GM12875 (cell line): ENCODE results near the gene SCNN1A.

Experiments used
- H3K4me3 ChIP-seq: one replicate; pipeline ENCODE4 v1.5.1; 2011; ENCODE audit warnings: low read depth, low read length, control low read depth
- TF ChIP-seq, protein P1 (sequence below): IDR thresholded peaks from 2 replicates; pipeline ENCODE4 v1.5.1; 2011; ENCODE audit warnings: low read depth, mild to moderate bottlenecking, control low read depth, inconsistent platforms, low read length, moderate library complexity, borderline replicate concordance; ENCODE audit not compliant: insufficient read depth

SCNN1A gene

DNA sequence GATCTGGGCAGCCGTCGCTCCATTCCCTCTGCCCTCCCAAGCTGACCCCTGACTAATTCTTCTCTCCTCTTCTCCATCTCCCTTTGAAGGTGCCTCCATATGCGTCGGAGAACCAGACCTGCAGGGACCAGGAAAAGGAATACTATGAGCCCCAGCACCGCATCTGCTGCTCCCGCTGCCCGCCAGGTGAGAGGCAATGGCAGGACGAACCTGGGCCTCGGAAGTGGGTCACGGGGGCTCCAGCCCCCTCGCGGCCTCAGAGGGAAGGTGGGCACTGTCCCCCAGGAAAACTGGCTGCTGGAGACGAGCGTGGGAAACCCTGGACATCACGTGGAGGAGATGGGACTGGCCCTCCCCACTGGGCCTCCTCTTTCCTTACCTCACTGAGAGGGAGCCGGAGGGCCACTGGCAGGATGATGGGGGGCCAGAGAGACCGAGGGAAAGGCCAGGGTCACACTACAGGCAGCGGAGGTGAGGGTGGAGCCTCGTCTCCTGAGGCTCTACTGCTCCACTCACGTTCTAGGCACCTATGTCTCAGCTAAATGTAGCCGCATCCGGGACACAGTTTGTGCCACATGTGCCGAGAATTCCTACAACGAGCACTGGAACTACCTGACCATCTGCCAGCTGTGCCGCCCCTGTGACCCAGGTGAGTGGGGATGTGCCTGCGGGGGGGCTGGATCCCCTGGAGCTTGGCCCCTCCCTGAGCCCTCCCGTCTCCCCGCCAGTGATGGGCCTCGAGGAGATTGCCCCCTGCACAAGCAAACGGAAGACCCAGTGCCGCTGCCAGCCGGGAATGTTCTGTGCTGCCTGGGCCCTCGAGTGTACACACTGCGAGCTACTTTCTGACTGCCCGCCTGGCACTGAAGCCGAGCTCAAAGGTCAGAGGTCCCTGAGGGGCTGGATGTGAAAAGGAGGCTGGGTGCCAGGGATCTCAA lies 9.4 kb upstream of the SCNN1A start:
- TF ChIP-seq, protein P1, sequence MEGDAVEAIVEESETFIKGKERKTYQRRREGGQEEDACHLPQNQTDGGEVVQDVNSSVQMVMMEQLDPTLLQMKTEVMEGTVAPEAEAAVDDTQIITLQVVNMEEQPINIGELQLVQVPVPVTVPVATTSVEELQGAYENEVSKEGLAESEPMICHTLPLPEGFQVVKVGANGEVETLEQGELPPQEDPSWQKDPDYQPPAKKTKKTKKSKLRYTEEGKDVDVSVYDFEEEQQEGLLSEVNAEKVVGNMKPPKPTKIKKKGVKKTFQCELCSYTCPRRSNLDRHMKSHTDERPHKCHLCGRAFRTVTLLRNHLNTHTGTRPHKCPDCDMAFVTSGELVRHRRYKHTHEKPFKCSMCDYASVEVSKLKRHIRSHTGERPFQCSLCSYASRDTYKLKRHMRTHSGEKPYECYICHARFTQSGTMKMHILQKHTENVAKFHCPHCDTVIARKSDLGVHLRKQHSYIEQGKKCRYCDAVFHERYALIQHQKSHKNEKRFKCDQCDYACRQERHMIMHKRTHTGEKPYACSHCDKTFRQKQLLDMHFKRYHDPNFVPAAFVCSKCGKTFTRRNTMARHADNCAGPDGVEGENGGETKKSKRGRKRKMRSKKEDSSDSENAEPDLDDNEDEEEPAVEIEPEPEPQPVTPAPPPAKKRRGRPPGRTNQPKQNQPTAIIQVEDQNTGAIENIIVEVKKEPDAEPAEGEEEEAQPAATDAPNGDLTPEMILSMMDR, result no peak
- H3K4me3 ChIP-seq, result no peak overlapping the region

DNA sequence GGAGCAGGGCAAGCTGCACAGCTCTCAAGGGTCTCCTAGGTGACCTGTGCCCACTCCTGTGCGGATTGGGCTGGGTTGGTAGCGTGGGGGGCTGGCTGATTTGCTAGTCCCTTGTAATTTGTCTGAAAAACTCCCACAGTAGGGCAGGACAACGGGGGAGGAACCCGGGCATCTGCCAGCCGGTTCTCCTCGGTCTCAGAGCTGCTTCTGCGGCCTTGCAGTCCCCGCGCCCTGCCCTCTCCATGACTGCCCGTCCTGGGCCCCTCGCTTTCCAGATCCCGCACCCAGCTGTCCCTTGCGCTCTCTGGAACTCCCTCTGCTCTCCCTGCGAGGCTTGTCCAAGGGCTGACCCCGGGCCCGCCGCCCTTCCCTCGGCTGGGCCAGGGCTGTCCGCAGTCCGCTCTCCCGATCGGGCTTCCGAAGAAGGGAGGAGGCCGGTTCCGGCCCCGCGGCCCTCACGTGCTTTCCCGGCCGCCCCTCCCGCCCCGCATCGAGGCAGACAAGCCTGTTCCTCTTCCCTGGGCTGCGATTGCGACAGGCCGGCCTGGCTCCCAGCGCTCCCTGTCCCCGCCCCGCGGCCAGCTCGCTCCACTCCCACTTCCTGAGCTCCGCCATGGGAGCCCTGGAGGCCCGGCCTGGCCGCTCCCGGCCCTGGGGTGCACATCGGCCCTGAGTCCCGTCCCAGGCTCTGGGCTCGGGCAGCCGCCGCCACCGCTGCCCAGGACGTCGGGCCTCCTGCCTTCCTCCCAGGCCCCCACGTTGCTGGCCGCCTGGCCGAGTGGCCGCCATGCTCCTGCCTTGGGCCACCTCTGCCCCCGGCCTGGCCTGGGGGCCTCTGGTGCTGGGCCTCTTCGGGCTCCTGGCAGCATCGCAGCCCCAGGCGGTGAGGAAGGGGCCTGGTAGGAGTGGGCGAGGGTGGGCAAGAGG lies 8.5 kb upstream of the SCNN1A start, which contains the start of gene LTBR:
Gene LTBR (plus strand): TSS at position 591 of the 927 bp plus-strand sequence. CDS start 197 bp downstream, at position 788.
- TF ChIP-seq, protein P1, result no peak

DNA sequence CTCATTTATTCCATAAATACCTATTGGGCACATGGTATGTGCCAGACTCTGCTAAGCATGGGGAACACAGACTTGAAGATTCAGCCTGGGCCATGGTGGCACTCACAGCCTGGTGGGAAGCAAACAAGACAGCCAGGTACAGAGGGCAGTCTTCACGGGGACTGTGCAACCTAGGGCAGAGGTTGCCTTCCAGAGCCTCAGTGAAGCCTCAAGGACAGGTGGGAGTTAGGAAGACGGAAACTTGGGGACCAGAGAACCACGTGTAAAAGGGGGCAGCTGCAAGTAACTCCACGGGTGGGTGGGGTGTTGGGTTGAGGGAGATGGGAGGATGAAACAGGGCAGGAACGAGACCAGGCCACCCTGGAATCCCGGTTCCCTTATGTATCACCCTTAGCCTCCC lies 7.6 kb upstream of the SCNN1A start:
- TF ChIP-seq, protein P1, result no peak
- no peak overlapping the region for H3K4me3 ChIP-seq

More for the DNA sequence above, 8.5 kb upstream of the SCNN1A start, which contains the start of gene LTBR:
- no peak within 1 kb of the TSS for H3K4me3 ChIP-seq

DNA sequence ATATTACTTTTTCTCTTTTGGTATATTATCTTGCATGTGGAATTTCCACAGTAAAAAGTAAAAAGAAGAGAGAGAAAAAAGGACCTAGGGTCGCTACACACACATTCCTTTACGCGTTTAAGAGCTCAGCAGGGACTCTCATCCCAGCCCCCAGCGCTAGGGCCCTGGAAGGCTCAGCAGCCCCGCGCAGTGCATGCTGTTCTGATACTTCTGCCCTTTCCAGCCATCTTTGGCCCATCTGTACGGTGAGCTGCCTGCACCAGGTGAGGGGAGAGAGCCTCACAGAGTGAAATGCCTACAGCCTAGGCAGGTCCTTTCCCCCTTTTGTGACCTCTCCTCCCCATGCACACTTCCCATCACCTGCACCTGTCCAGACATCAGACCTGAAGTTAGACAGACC lies 7.0 kb upstream of the SCNN1A start:
- TF ChIP-seq, protein P1, result no peak

DNA sequence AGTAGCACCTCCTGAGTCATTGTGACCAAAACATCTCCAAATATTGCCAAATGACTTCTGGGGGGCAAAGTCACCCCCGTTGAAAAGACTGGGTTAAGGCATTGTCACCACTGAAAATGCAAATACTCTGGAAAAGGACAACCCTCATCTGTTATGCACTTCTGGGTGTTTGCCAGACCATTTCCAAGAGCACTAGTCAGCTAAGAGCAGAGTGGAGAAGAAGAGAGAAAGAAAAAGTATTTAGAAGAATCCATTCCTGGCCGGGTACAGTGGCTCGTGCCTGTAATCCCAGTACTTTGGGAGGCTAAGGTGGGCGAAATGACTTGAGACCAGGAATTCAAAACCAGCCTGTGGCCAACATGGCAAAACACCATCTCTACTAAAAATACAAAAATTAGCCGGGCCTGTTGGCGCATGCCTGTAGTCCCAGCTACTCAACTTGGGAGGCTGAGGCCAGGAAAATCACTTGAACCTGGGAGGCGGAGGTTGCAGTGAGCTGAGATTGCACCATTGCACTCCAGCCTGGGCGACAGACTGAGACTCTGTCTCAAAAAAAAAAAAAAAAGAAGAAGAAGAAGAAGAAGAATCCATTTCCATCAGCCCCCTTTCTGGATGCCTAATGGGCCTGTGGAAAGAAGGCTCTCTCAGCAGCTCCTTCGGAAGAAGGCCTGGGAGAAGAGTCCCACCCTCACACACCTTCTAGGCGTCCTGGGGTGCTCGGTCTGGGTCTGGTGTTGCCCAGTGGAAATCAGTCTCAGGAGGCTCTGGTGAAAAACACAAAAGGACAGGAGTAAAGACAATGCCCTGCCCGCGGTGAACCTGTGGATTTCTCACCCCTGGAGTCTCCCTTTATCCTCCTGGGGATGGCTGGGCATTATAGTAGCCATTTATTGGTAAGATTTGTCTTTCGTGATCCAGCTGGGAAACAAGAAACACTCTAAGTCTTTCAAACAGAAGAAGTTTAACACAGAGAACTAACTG lies 5.1 kb upstream of the SCNN1A start:
- TF ChIP-seq, protein P1, result no peak
- H3K4me3 ChIP-seq, result no peak overlapping the region

More for the DNA sequence above, 7.0 kb upstream of the SCNN1A start:
- H3K4me3 ChIP-seq, result no peak overlapping the region

DNA sequence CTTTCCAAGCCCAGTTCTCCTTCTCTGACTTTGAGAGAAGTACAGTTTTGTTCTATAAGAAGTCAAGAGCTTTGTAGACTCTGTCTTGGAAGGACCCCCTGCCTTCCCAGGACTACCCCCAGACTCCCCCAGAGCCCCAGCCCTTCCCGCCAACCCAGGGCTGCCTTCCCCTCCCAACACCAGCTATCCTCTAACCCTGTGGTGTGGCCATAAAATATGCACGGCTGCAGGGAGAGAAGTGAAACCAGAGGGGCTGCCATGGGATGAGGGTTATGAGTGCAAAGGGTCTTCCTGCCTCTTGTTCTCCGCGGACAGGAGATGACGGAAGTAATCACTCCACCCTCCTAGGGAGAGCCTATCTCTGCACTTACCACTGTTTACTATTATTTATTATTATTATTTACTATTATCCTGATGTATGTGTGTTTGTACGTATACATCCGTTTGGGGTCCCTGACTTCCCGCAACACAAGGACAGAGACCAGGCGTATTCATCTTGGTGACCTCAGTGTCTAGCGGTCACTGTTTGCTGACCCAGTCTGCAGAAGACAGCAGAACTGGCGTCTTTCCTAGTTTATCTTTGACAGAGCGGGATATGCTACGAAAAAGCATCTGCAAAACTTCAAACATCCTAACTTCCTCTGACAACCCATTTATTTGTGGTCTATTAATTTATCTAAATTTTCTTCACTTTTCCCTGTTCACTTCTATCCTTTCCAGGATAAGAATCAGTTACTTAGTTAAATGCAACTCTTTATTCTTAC lies 3.5 kb upstream of the SCNN1A start:
- H3K4me3 ChIP-seq, result no peak overlapping the region
- TF ChIP-seq, protein P1, result no peak
